IMR-90 (cell line): Measurements from ENCODE around the gene CEP128. TPM values are rescaled to one million over a fixed set of nuclear protein-coding genes. Genes with fewer than 3 reads are reported as not detected.

Experiments
- ATAC-seq: fragments of 200-7000 bp; cut with Tn5 transposase; 2 replicates; pipeline ENCODE4 v1.9.1; 2020; ENCODE audit warnings: low read depth, mild to moderate bottlenecking, moderate library complexity
- BruUV-seq: library from RNA; stranded (reverse); fragments of 400-500 nt; replicated peaks from 2 replicates; lab custom pipeline; 2021; lab: Mats Ljungman, UMichigan
- CTCF ChIA-PET: fragments of 300-600 bp; formaldehyde crosslinking; extraction: SDS; loops from one replicate; lab custom pipeline; 2021; ENCODE audit warnings: antibody characterized with exemption; lab: Yijun Ruan, JAX
- POLR2A ChIA-PET: fragments of 300-600 bp; sonication (Branson Sonifier 250); formaldehyde crosslinking; loops from one replicate; lab custom pipeline; 2022; ENCODE audit warnings: antibody characterized with exemption; ENCODE audit not compliant: unreplicated experiment; lab: Charles Lee
- DNase-seq: peaks from one replicate; pipeline ENCODE4 v3.0.0; 2013
- H2AFZ ChIP-seq: replicated peaks from 2 replicates; pipeline ENCODE3; 2013; ENCODE audit warnings: low read length, mild to moderate bottlenecking; ENCODE audit not compliant: poor library complexity
- H2AK5ac ChIP-seq: 2 replicates; pipeline ENCODE4 v1.6.1; 2013; ENCODE audit warnings: low read depth, low read length, inconsistent platforms
- H2AK9ac ChIP-seq: replicated peaks from 2 replicates; pipeline ENCODE3; 2013; ENCODE audit warnings: mild to moderate bottlenecking, low read depth, low read length, moderate library complexity; ENCODE audit not compliant: poor library complexity
- H2BK120ac ChIP-seq: 2 replicates; pipeline ENCODE4 v1.6.1; 2013; ENCODE audit warnings: low read depth, low read length, inconsistent platforms
- H2BK15ac ChIP-seq: 3 replicates; pipeline ENCODE4 v1.6.1; 2013; ENCODE audit warnings: low read depth, low read length, inconsistent platforms
- H2BK20ac ChIP-seq: 2 replicates; pipeline ENCODE4 v1.6.1; 2013; ENCODE audit warnings: low read depth, mild to moderate bottlenecking, inconsistent platforms, low read length, moderate library complexity
- H2BK5ac ChIP-seq: 2 replicates; pipeline ENCODE4 v1.6.1; 2013; ENCODE audit warnings: mild to moderate bottlenecking, low read depth, low read length, inconsistent platforms; ENCODE audit not compliant: poor library complexity, severe bottlenecking
- H3K14ac ChIP-seq: replicated peaks from 2 replicates; pipeline ENCODE4 v1.6.1; 2013; ENCODE audit warnings: low read depth, low read length, inconsistent platforms
- H3K18ac ChIP-seq: 2 replicates; pipeline ENCODE4 v1.6.1; 2013; ENCODE audit warnings: low read depth, low read length, control low read depth
- H3K23ac ChIP-seq: 2 replicates; pipeline ENCODE4 v1.6.1; 2013; ENCODE audit warnings: low read depth, low read length, inconsistent platforms
- H3K27ac ChIP-seq: 2 replicates; pipeline ENCODE4 v1.5.1; 2013; ENCODE audit warnings: mild to moderate bottlenecking, control low read depth, low read length; ENCODE audit not compliant: insufficient read depth
- H3K27me3 ChIP-seq: 2 replicates; pipeline ENCODE4 v1.6.1; 2013; ENCODE audit warnings: low read length; ENCODE audit not compliant: control insufficient read depth, insufficient read depth
- H3K36me3 ChIP-seq: 2 replicates; pipeline ENCODE4 v1.6.1; 2013; ENCODE audit warnings: low read length, mixed read lengths; ENCODE audit not compliant: control insufficient read depth, insufficient read depth
- H3K4ac ChIP-seq: 2 replicates; pipeline ENCODE4 v1.6.1; 2013; ENCODE audit warnings: low read depth, low read length, inconsistent platforms
- H3K4me1 ChIP-seq: 2 replicates; pipeline ENCODE4 v1.6.1; 2013; ENCODE audit warnings: low read length, mixed read lengths; ENCODE audit not compliant: control insufficient read depth, insufficient read depth
- H3K4me2 ChIP-seq: 2 replicates; pipeline ENCODE4 v1.6.1; 2013; ENCODE audit warnings: low read depth, mild to moderate bottlenecking, control low read depth, low read length, moderate library complexity
- H3K4me3 ChIP-seq: 2 replicates; pipeline ENCODE4 v1.5.1; 2013; ENCODE audit warnings: low read depth, mild to moderate bottlenecking, control low read depth, low read length, moderate library complexity; ENCODE audit not compliant: insufficient read depth
- H3K56ac ChIP-seq: 2 replicates; pipeline ENCODE4 v1.6.1; 2013; ENCODE audit warnings: low read length, inconsistent platforms; ENCODE audit not compliant: insufficient read depth; ENCODE audit errors: extremely low read depth
- H3K79me1 ChIP-seq, 2 experiments: 2 replicates each; pipeline ENCODE4 v1.6.1; 2013; ENCODE audit warnings: low read length in 2 of 2, inconsistent platforms in 1 of 2, low read depth in 1 of 2
- H3K9ac ChIP-seq: 2 replicates; pipeline ENCODE4 v1.6.1; 2013; ENCODE audit warnings: low read depth, low read length, control low read depth
- H3K9me1 ChIP-seq: 2 replicates; pipeline ENCODE4 v1.6.1; 2013; ENCODE audit warnings: low read length, inconsistent platforms; ENCODE audit not compliant: insufficient read depth
- H3K9me3 ChIP-seq: 2 replicates; pipeline ENCODE4 v1.6.1; 2013; ENCODE audit warnings: low read length; ENCODE audit not compliant: control insufficient read depth, insufficient read depth
- H4K20me1 ChIP-seq: 2 replicates; pipeline ENCODE4 v1.6.1; 2013; ENCODE audit warnings: low read length, inconsistent platforms; ENCODE audit not compliant: insufficient read depth
- H4K5ac ChIP-seq: 2 replicates; pipeline ENCODE4 v1.6.1; 2013; ENCODE audit warnings: mild to moderate bottlenecking, low read depth, low read length, control low read depth
- H4K8ac ChIP-seq, 2 experiments: 2 replicates each; pipeline ENCODE4 v1.6.1; 2013; ENCODE audit warnings: low read depth in 2 of 2, low read length in 2 of 2, control low read depth in 1 of 2, inconsistent platforms in 1 of 2
- H4K91ac ChIP-seq: 2 replicates; pipeline ENCODE4 v1.6.1; 2013; ENCODE audit warnings: low read depth, low read length, inconsistent platforms; ENCODE audit not compliant: insufficient read depth
- CTCF ChIP-seq: conservative IDR thresholded peaks from 2 replicates; pipeline ENCODE4 v1.5.1; 2012; ENCODE audit warnings: mild to moderate bottlenecking, low read depth, low read length, improper control_type of control experiment
- MAZ ChIP-seq: IDR thresholded peaks from 2 replicates; pipeline ENCODE4 v1.6.1; 2012; ENCODE audit warnings: low read depth, mild to moderate bottlenecking, low read length, improper control_type of control experiment, moderate library complexity, borderline replicate concordance
- POLR2A ChIP-seq: IDR thresholded peaks from 2 replicates; pipeline ENCODE4 v1.6.1; 2012; ENCODE audit warnings: mild to moderate bottlenecking, low read depth, low read length
- WGBS, 2 experiments: methylation state at CpG; one replicate each; pipeline versions ENCODE4 v1.1.5 to v1.1.7; 2013; ENCODE audit warnings: missing lambda C conversion rate in 2 of 2; ENCODE audit not compliant: insufficient read length in 1 of 2; ENCODE audit errors: extremely low coverage in 2 of 2; 5-methylcytosine and 5-hydroxymethylcytosine counted together
- dilution Hi-C: fragments of 300-500 bp; cut with HindIII; formaldehyde crosslinking; loops from one replicate; pipeline ENCODE4 v1.14.3; 2018; ENCODE audit warnings: low sequenced_read_pairs; ENCODE audit not compliant: unreplicated experiment
- in situ Hi-C: fragments of 300-500 bp; cut with MboI; formaldehyde crosslinking; loops from 3 replicates; pipeline ENCODE4 v1.14.3; 2019; ENCODE audit warnings: low sequenced_read_pairs, inconsistent platforms, mixed read lengths
- intact Hi-C: fragments of 100-400 bp; cut with micrococcal nuclease; formaldehyde crosslinking; loops from 2 replicates; pipeline ENCODE4 v1.10.0; 2022
- polyA plus RNA-seq, 3 experiments: library from polyadenylated mRNA; depleted of rRNA; stranded (reverse); fragments of >200 nt; gene quantifications; 2 replicates each; pipeline ENCODE4 v1.2.3, GENCODE V29; 2012; ENCODE audit warnings: low replicate concordance in 1 of 3
- total RNA-seq: library from RNA; depleted of rRNA; stranded (reverse); fragments of >200 nt; gene quantifications from 2 replicates; pipeline ENCODE4 v1.2.3, GENCODE V29; 2012

The CEP128 gene
- total and polyA plus RNA-seq, 2 of the 4 experiments (the other 2 are of a cell fraction): 1.9 to 5.7 TPM

DNA sequence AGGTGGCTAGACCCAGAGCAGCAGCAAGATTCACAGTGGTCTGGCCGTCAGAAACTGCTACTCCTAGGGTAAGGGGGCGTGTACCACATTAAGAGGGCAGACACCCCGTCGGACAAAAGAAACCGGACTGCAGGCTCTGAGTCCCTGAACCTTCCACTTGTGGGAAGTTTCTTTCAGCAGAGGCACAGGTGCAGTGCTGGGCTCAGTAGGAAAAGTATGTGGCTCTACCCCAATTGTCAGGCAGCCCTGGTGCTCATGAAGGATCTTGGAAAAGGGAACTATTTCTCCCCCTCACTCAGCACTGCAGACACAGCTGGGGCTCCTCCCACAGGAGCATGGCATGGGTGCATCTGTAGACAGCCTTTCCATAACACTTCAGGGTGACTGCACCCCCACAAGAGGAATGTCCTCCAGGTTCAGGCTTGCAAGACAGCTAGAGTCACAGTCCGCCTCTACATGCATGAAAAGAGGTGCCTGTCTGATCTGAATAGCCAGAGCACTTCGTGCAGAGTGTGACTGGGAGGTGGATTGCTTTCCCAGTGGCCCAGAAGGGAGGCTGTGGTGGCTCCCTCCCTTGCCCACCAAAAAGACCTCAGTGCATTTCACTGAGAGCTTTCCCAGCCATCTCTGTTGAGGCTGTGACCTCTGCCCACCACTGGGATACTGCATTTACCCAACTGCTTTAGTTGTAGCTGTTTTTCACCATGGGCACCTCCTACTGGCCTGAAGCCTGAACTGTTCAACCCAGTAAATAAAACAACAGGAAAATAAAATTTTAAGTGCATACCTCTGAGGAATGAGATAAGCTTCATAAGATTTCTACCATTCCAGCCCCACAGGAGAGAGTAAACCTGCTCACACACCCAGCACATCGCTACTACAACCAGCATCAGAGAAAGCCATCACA, 14.2 kb downstream of the CEP128 start:
- Histone ChIP-seq H3K4me3 (no peak overlapping the region), H3K23ac (peak overlapping the region; percentile 8; the same call in 1 of the 2 replicates), H2AK9ac (peak overlapping the region; percentile 46), H3K4me1 (peaks cover 13% of the 10 kb centered on the region), H2BK120ac (peak overlapping the region; percentile 58; the same call in 1 of the 2 replicates), H2AK5ac (peak overlapping the region; percentile 56; the same call in 1 of the 2 replicates), H3K4ac (peak overlapping the region; percentile 50), H4K20me1 (no peaks in the 10 kb centered on the region), H3K56ac (no peak overlapping the region), H3K36me3 (no peaks in the 10 kb centered on the region), H3K18ac (0 out of 2 replicates have a peak overlapping the region, but pooled peaks have one; percentile 8), H4K8ac (peak overlapping the region in 1 of 2 experiments; percentile 69; a peak in 2 of 4 replicates), H3K9me3 (peaks cover 6% of the 10 kb centered on the region; the same call in 1 of the 2 replicates), H2BK15ac (no peak overlapping the region), H3K4me2 (peak overlapping the region; percentile 4; the same call in 1 of the 2 replicates), H2BK5ac (peak overlapping the region; percentile 44), H4K5ac (no peak overlapping the region), H3K27me3 (no peaks in the 10 kb centered on the region), H3K9me1 (peaks cover 25% of the 10 kb centered on the region), H4K91ac (no peak overlapping the region; the same call in 1 of the 2 replicates), H2BK20ac (peak overlapping the region; percentile 57; the same call in 1 of the 2 replicates), H3K27ac (no peak overlapping the region), H3K79me1 (peaks cover 19 to 51% of the 10 kb centered on the region in 2 experiments), H2AFZ (peak overlapping the region; percentile 75), H3K9ac (no peak overlapping the region), H3K14ac (peak overlapping the region; percentile 13; the same call in 1 of the 2 replicates)
- TF ChIP-seq MAZ (no peak), POLR2A (no peak), CTCF (peak; percentile 6; the same call in 1 of the 2 replicates)
- intact Hi-C loops (no loop called here), dilution Hi-C loops (no loop called here), in situ Hi-C loops (no loop called here)
- 82% methylated on average over 3 of the region's 8 CpGs; no CpG with 5 or more reads in 1 of the 2 experiments for WGBS, 2 experiments
- POLR2A ChIA-PET: no interaction called here
- CTCF ChIA-PET: no interaction called here
- no peak for ATAC-seq
- no TSS peak for BruUV-seq
- DNase-seq: no peak
